ENCODE measurements around the gene NARF.

DNA sequence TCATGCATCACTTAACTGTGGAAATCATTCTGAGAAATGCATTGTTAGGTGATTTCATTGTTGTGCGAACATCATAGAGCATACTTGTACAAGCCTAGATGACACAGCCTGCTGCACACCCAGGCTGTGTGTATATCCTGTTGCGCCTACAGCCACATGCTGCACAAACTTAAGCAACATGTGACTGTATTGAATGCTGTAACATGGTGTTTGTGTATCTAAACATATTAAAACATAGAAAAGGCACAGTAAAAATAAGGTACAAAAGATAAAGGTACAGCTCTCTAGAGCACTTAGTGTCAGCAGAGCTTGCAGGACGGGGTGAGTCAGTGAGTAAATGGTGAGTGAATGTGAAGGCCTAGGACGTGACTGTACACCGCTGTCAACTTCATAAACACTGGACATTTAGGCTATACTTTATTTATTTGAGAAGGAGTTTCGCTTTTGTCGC lies 72.9 kb downstream of the NARF start:
- TF ChIP-seq, protein P1, sequence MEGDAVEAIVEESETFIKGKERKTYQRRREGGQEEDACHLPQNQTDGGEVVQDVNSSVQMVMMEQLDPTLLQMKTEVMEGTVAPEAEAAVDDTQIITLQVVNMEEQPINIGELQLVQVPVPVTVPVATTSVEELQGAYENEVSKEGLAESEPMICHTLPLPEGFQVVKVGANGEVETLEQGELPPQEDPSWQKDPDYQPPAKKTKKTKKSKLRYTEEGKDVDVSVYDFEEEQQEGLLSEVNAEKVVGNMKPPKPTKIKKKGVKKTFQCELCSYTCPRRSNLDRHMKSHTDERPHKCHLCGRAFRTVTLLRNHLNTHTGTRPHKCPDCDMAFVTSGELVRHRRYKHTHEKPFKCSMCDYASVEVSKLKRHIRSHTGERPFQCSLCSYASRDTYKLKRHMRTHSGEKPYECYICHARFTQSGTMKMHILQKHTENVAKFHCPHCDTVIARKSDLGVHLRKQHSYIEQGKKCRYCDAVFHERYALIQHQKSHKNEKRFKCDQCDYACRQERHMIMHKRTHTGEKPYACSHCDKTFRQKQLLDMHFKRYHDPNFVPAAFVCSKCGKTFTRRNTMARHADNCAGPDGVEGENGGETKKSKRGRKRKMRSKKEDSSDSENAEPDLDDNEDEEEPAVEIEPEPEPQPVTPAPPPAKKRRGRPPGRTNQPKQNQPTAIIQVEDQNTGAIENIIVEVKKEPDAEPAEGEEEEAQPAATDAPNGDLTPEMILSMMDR (IDR thresholded peaks at IDR 0.05), result no peak
- TF ChIP-seq POLR2AphosphoS5 (IDR thresholded peaks at IDR 0.05), result no peak
- no peak for TF ChIP-seq POLR2A (IDR thresholded peaks at IDR 0.05)

Measured in transverse colon (tissue), 4 donors.